NCI-H2196 treated with DMSO at 0.1 percent for 48 hours (cell line): Measurements from ENCODE around the gene IGF2BP2.

Source experiments
- DNase-seq: peaks from one replicate; lab custom pipeline; 2025; ENCODE audit not compliant: unreplicated experiment; lab: John Stamatoyannopoulos, UW

Gene IGF2BP2

DNA sequence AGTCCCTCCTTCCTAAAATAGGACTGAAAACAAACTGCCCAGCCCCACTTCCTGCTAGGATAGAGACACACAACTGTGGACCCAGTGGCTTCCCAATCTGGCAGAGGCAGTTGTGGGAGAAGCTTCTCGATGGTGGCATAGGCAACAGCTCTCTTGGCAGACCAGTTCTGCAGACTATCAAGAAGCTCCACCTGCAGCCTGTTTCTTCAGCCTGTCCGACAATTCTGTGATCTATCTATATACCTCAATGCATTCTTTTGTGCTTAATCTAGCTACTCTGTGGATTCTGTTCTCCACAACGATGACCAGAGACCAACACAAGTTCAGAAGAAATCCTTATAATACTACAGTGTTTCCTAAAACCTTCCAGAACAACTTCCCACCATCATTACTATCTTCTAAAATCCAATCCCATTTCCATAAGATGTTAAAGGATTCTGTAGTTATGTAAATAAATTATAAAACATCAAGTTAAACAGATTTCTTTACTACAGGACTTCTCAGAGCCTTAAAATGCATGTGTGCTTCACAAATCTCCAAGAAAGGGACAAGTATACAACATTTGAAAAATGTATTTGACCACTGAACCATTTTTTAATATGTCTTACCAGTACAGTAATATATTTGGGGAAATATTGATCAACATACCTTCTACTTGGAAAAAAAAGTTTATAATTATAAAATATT, 57.7 kb downstream of the IGF2BP2 start:
- no peak for DNase-seq

- DNase-seq = no peak
Measured at GRCh38 chr3:185766329-185767001, 58.4 kb downstream of the IGF2BP2 start.

DNA sequence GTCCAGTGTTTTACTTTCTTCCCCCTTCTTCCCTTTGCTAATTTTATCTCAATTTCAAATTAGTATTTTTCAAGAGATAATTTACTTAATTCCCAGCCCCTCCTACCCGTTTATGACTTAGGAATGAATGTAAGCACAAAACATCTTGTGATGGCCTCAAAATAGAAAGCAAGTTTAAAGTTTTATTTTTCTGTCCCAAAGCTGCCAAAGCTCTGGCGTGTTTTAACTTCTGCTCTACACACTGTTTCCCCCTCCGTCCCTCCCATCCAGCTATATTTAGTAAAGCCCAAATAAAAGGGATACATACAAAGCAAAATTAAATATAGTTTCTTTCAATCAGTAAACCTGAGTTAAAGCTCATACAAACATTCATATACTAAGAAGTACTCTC, 59.9 kb downstream of the IGF2BP2 start:
- DNase-seq = no peak

GRCh38 chr3:185764163-185764979, 60.5 kb downstream of the IGF2BP2 start:
- DNase-seq = no peak

DNA sequence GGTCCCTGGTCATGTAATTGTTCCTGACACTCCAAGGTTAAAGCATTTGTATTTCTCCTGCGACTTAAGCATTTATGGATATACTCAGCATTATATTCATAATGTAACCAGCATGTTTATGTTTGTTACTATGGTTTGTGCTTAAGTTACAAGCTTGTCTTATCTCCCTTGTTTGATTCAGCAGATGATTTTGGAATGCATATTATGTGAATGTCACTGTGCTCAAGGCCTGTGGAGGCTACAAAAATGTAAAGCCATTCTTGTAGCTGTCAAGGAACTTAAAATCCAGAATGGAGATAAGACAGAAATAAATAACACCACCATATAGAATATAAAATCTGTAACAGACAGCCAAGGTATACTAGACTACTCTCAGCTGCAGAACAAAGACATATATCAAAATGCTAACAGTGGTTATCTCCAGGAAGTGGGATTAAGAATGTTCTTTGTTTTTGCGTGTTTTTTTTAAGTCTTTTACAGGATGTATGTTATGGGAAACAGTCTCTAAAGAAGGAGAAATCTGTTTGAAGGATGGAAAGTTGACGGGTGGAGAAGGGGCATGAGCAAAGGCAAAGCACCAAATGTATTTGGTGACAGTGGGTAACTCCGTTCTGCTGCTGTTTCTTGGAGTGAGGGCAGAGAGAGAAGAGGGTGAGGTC, 61.4 kb downstream of the IGF2BP2 start:
- DNase-seq = no peak

DNA sequence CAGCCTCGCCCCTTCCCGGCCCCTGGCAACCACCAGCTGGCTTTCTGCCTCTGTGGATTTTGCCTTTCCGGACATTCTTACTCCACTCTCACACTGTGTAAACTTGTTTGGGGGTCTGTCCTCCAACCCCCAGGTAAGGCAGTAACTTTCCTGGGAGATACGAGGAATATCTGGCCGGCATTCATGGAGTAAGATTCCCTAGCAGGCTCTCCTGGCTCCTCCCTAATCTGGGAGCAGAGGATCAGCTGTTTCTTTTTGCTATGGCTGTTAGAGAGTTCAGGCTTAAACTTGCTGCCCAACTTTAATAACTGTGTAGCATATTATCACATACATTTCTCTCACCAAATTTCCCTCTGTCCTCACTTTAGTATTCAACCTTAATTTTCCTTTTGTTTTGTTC, 64.3 kb downstream of the IGF2BP2 start:
- DNase-seq = no peak

DNA sequence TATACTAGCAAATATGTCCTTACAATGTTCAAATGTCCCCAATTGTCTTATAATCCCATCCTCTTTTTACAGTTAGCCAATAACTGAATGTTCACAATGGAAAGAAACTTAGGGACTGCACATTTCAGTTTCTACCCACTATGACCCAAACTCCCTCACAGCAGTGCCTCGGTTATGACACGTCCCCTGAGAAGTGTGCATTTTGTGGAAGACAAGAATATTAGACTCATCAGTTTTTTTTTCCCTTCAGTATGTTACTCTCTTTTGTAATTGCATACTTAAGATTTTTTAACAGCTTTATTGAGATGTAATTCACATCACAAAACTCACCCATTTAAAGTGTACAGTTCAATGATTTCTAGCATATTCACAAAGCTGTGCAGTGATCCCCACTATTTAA, 64.8 kb downstream of the IGF2BP2 start:
- DNase-seq = no peak

- DNase-seq = no peak
Measured at GRCh38 chr3:185759512-185759911, 65.3 kb downstream of the IGF2BP2 start.

GRCh38 chr3:185758912-185759311, 65.9 kb downstream of the IGF2BP2 start:
- no peak for DNase-seq

DNA sequence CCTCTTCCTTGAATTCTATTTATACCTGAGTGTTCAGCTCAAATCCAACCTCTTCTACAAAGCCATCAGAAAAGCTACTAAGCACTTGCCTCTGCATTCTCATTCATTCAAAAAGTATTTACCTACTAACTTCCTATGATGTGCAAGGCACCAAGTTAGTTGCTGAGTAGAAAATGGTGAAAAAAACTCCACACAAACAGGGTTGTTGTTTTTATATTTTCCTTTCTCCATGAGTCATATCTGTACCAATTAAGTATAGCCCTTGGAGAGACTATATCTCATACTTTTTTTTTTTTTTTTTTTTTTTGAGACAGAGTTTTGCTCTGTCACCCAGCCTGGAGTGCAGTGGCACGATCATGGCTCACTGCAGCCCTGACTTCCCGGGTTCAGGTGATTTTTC, 67.7 kb downstream of the IGF2BP2 start:
- no peak for DNase-seq

DNA sequence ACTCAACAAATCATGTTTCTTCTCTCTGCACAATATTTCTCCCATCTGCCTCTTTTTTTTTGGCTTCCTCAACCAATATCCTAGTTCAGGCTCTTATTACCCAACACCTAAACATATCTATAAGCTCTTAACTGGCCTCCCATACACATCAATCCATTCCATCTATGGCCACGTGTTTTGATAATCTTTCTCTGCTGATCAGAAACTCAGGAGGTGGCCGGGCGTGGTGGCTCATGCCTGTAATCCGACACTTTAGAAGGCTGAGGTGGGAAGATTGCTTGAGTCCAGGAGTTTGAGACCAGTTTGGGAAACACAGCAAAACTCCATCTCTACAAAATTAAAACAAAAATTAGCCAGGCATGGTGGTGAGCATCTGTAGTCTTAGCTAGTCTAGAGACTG, 68.4 kb downstream of the IGF2BP2 start:
- DNase-seq = no peak

DNA sequence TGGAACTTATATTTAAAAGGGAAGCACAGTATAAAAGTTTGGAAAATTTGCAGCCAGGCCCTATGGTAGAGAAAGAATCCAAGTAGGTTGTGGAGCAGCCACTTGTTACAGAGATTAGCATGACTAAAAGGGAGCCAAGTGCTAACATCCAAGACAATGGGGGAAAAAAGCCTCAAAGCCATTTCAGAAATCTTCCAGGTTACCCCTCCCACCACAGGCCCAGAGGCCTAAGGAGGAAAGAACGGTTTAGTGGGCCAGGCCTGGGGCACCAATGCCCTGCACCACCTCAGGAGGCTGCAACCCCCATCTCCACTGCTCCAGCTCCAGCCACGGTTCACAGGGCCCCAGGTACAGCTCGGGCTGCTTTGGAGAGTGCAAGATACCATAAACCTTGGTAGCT, 69.9 kb downstream of the IGF2BP2 start:
- DNase-seq = no peak

- no peak for DNase-seq
Measured at GRCh38 chr3:185753354-185753753, 71.5 kb downstream of the IGF2BP2 start.

DNA sequence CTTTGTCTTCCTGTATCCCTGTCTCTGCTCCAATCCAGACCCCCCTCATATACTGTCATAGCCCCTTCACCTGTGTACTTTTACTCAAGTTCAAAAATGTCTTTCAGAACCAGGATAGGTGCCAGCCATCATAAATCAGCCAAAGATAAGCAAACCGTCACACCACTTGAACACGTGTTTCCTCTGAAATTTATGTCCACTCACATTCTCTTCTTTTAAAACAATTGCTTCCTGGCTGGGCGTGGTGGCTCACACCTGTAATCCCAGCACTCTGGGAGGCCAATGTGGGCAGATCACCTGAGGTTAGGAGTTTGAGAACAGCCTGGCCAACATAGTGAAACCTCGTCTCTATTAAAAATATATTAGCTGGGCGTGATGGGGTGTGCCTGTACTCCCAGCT, 74.1 kb downstream of the IGF2BP2 start:
- no peak for DNase-seq

- DNase-seq = no peak
Measured at GRCh38 chr3:185750015-185750414, 74.8 kb downstream of the IGF2BP2 start.

- no peak for DNase-seq
Measured at GRCh38 chr3:185746470-185746869, 78.4 kb downstream of the IGF2BP2 start.

GRCh38 chr3:185744997-185745843, 79.6 kb downstream of the IGF2BP2 start:
- DNase-seq = no peak

DNA sequence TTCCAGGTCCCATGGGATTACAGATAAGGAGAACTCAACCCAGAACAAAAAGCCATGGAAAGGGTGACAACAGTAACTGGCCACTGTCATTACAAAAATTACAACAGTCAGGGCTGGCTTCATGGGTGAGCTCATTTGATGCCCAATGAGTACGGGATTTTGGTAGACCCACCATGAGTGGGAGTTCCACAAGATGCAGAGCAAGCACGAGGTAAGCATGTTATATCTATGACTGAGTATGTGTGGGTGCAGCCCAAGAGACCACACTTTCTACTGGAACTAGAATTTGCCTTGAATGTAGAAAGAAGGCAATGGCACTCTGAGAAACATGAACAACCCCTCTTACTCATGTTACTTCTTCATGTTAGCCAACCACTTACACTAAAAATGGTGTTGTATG, 83.3 kb downstream of the IGF2BP2 start:
- DNase-seq = no peak

DNA sequence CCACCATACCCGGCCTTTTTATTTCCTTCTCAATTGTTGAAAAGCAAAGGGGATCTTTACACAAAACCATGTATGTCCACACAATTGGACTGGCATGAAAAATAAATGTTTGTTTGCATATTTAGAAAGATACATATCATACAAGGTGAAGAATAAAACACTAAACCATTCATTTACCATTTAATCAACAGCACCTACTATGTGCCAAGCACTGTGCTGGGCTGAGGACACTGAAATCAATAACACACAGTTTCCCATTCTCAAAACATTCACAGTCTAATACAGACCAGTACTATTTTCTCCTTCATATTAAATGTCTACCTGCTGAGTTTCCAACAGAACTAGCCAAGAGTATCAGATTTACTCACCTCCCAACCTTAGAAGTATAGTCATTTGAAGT, 84.7 kb downstream of the IGF2BP2 start:
- no peak for DNase-seq

GRCh38 chr3:185739264-185739701, 85.6 kb downstream of the IGF2BP2 start:
- DNase-seq = no peak
